Urothelium cell line (cell line): ENCODE measurements around the gene UBE4A.
"Not testable (repeated sequence)": the region's sequence is repeated elsewhere in the genome, so short reads cannot be mapped to it uniquely, and the experiment has no call there.

Experiments
- DNase-seq: peaks from one replicate; pipeline ENCODE4 v3.0.0; 2011; ENCODE audit warnings: low spot score, mixed read lengths
- FAIRE-seq: peaks from 2 replicates; lab custom pipeline; 2011; peaks lifted over from hg19 to GRCh38; lab: Jason Lieb, UNC

The UBE4A gene

DNA sequence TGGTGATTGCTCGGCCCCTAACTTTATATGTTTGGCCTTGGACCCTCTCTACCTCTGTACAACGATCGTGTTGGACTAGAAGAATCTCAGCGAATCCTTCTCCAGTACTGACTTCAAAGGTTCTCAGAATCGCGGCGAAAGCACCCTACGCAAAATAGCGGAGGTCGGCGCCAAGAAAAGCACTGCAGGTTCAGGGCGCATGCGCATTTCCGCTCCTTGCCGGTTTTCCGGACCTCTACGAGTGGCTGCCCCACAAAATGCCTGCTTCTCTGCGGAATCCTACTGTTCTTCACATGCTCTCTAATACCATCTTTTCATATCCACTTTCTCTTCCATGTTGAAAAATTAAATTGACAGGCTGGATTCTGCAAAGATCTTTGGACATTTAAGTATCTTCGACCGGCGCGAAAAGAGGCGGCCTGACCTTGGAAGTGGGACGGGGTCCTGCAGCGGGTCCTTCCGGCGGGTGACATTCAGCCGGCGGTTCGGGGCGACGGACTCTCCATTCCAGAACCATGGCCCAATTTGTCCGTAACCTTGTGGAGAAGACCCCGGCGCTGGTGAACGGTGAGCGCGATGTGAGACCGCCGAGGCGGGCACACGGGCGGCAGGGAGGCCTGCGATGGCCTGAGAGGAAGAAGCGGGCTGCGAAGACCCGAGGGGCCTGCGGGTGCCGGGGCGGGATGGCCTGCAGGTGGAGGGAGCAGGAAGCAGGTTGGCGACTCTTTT is 41.9 kb downstream of the UBE4A start, which contains the start of gene ATP5MG:
Gene ATP5MG, plus strand, starts transcription at position 456 of the 729 bp plus-strand sequence. Its CDS starts 60 bp downstream, at position 516.
- DNase-seq = peak; percentile 82
- FAIRE-seq = no peak

- DNase-seq (no peak), FAIRE-seq (no peak)
Measured at GRCh38 chr11:118401880-118402590, 42.6 kb downstream of the UBE4A start.

DNA sequence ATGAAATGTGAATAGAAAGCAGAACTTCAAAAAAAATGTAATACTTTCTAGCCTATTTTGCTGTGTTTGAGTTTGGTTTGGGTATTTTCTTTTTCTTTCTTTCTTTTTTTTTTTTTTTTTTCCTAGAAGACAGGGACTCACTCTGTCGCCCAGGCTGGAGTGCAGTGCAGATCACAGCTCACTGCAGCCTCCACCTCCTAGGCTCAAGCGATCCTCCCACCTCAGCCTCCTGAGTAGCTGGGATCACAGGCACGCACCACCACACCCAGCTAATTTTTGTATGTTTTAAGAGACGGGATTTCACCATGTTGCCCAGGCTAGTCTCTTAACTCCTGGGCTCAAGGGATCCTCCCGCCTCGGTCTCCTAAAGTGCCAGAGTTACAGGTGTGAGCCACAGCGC is 43.2 kb downstream of the UBE4A start:
- FAIRE-seq, DNase-seq: not testable (repeated sequence)

GRCh38 chr11:118406599-118407166 is 47.3 kb downstream of the UBE4A start:
- FAIRE-seq = no peak

GRCh38 chr11:118410055-118410745 is 50.8 kb downstream of the UBE4A start:
- no peak for FAIRE-seq
- no peak for DNase-seq

More at GRCh38 chr11:118406599-118407166, 47.3 kb downstream of the UBE4A start:
- DNase-seq = no peak

DNA sequence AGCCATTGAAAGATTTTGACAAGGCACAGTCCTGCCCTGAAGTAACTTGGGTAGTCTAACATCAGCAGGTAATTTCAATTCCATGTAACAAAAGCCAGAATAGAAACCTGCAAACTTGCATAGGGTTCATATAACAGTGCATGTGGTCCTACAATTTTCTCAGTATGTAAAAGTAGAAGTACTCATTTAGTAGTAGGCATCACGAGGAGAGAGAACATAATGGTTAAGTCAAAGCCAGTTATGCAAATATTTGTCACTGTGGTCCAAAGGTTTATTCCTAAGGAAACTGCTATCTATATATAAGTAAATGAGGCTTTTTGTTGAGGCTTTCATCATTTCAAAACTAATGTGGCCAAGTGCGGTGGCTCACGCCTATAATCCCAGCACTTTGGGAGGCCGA is 52.1 kb downstream of the UBE4A start:
- DNase-seq = no peak
- FAIRE-seq = no peak

- no peak for DNase-seq
Measured at GRCh38 chr11:118412921-118413320, 53.5 kb downstream of the UBE4A start.

GRCh38 chr11:118415062-118415738 is 55.8 kb downstream of the UBE4A start:
- DNase-seq (no peak), FAIRE-seq (no peak)

More at GRCh38 chr11:118412921-118413320, 53.5 kb downstream of the UBE4A start:
- FAIRE-seq = no peak

DNA sequence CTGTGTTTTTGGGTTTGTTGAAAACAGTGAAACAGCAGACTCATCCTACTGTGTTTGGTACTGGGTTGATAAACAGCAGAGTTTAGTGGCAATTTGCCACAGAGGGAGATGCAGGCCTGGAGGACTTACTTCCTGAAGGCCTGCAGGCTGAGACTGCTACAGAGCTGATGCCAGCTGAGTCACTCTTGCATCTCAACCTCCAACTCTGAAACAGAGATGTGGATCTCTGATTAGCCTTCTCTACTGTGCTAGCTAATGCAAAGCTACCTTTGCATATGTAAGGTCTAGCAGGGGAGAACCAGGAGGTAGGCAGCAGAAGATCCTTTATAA is 56.3 kb downstream of the UBE4A start:
- FAIRE-seq (no peak), DNase-seq (peak; percentile 53)

DNA sequence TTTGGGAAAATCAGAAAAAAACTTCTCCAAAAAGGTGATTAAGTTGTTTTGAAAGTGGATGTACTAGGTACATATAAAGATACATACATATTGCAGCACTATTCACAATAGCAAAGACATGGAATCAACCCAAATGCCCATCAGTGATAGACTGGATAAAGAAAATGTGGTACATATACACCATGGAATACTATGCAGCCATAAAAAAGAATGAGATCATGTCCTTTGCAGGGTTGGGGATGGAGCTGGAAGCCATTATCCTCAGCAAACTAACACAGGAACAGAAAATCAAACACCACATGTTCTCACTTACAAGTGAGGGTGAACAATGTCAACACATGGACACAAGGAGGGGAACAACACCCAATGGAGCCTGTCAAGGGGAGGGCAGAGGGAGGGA is 57.5 kb downstream of the UBE4A start:
- DNase-seq, FAIRE-seq: not testable (repeated sequence)

- DNase-seq = no peak
- no peak for FAIRE-seq
Measured at GRCh38 chr11:118417801-118418200, 58.4 kb downstream of the UBE4A start.

DNA sequence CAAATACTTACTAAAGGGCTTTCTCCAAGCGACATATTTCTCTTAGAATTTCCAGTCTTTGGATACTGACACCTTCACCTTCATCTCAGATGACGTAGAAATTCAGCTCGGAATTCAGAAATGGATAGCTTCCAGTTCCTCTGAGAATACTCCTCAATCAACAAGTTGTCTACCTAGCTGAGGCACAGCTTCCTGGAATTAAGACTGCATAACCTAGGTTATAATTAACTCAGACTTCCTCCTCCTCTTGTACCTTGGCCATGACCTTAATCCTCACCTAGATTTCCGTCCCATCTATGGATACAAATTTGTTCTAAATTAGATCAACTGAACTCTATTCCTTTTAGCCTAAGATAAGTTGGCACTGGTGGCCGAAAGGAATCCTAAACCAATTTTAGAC is 59.4 kb downstream of the UBE4A start:
- DNase-seq (no peak), FAIRE-seq (no peak)

DNA sequence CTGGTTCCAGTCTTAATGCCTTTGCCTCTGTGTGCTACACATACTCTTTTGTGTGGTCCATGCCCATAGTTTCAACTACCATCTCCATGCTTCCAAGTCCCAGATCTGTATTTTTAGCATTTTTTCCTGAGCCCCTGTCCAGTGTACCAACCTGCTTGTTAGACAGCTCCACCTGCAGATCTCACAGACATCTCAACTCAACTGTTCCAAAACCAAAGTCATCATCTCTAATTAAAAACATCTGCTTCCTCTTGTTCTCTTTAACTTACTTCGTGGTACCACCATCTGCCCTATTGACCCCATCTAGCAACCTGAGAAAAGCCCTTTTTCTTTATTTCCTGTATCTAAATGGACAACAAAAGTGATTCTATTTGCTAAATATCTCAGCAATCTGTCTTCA is 68.3 kb downstream of the UBE4A start:
- no peak for FAIRE-seq
- DNase-seq = no peak

DNA sequence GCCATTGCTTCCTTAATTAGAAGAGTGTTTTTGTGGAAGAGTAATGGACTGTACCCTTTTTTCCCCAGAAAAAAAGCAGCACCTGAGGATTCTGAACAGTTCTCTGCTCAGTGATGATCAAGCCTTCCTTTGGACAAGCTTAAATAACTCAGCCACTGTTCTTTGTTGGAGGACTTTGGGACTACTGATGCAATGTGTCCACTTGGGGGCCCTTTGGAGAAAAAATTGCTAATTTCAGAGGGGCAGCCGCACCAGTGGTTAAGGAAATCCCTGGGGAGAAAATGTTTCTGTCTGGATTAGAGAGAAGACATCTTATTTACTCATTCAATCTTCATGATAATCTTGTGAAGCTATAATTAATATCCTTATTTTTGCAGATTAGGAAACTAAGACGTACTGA is 71.6 kb downstream of the UBE4A start:
- FAIRE-seq (no peak), DNase-seq (no peak)

DNA sequence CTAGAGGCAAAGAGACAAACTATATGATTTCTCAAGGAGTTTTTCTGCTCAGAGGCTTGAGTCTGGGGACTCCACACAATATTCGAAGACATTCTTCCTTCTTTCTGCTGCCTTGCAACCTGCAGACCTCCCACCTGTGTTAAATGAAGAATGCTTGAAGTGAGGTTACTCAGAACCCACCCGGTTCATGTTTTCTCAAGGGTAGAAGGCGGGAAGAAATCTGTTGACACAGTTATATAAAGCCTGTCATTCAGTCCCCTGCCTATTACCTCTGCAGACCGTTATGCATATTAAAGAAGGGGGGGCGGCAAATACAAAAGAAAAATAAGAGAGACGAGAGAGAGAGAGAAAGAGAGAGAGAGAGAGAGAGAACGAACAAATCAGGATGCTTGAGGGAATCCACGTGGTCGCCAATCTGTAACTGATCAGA is 74.7 kb downstream of the UBE4A start:
- FAIRE-seq (no peak), DNase-seq (no peak)

DNA sequence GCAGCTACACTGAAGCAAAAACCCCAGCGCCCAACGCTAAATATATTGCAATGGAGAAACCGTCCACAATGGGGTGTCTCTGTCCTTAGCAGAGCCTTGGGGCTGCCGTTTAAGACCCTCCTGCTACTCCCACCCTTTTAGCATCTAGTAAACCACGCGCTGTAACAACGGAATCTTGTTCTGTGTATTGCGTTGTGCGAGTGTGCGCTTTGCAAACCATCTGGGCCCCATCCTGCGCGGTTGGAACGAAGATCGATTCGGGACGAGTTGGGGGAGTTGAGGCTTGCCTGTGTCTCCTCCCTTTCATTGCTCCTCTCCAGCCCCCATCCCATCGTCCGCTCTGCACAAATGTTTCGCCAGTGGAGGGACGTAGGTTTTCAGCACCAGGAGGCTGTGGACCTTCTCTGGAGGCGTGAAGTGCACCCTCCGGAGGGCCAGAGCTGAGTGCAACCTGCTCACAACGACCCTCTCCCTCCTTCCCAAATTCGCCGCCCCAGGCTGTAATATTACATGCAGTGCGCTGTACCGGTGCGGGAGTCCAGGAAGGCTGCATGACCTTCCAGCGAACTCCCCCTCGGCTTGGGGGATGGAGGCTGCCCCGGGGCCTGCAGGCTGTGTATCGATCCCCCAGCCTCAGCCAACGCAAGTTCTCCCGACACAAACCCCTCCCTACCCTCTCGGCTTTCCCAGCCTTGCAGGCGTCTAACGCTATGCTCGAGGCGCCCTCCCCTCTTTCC is 75.3 kb downstream of the UBE4A start:
- DNase-seq = peak; percentile 25
- FAIRE-seq = no peak

GRCh38 chr11:118435290-118435892 is 76.0 kb downstream of the UBE4A start:
- no peak for FAIRE-seq
- DNase-seq = peak; percentile 48

GRCh38 chr11:118435893-118436624 is 76.7 kb downstream of the UBE4A start, which contains the start of gene KMT2A:
KMT2A (plus strand) TSS chr11:118436492; CDS start chr11:118436513, 21 bp downstream.
- no peak for FAIRE-seq
- DNase-seq = peak; percentile 90
